RWPE1 (cell line): ENCODE data around the gene MYO1B.

Experiments used
- CTCF ChIA-PET: fragments of 350-600 bp; sonication (Branson Sonifier 250); formaldehyde crosslinking; extraction: SDS; loops from one replicate; lab custom pipeline; 2021; lab: Yijun Ruan, JAX
- POLR2A ChIA-PET: fragments of 400-600 bp; formaldehyde crosslinking; extraction: SDS; loops from one replicate; lab custom pipeline; 2020; ENCODE audit warnings: antibody characterized with exemption; ENCODE audit not compliant: low non-redundant PET; lab: Yijun Ruan, JAX
- DNase-seq: peaks from one replicate; pipeline ENCODE4 v3.0.0; 2012; ENCODE audit warnings: low spot score
- H3K27ac ChIP-seq: fragments of 450-650 bp; 2 replicates; pipeline ENCODE4 v1.5.1; 2017
- CTCF ChIP-seq: fragments of 450-650 bp; conservative IDR thresholded peaks from 2 replicates; pipeline ENCODE4 v1.5.1; 2017; ENCODE audit warnings: low read depth, mild to moderate bottlenecking

The MYO1B gene

DNA sequence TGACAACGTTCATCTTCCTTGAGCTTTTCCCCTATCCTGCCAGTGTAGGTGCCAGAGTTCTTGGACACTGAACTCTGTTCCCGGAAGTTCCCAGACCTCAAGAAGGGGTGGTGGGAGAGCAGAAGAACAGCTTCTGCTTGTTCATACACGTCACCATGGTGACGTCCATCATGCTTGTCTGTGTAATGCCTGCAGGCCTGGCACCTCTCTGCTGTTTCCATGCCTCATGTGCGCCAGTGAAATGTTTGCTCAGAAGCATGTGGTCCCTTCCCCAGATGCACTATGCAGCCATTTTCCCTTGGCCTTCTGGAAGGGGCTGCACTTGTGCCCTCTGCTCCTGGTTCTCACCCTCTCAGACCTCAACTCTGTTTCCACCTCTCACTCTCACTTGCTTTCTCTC, 221.9 kb downstream of the MYO1B start:
- no peak for TF ChIP-seq CTCF
- POLR2A ChIA-PET = no interaction called here
- CTCF ChIA-PET = no interaction called here
- DNase-seq = no peak
- no peak overlapping the region for H3K27ac ChIP-seq

DNA sequence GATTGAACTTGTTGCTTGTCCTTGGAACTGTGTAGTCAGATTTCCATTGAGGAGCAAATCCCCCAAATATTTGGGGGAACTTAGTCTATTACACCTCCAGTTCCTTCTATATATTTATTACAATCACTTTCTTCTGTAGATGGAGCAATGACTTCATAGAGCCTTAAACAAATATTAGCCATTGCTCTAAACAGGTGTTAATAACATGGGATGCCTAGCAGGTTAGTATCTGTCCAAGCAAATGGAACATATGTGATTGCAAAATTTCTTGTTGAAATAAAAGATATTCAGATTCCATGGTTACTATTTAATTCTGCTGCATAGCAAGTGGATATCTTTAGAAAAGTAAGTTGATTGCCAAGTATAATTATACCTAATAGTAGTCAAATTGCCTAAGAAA, 225.1 kb downstream of the MYO1B start:
- DNase-seq = no peak
- no peak for TF ChIP-seq CTCF
- no peak overlapping the region for H3K27ac ChIP-seq
- POLR2A ChIA-PET = no interaction called here
- CTCF ChIA-PET = interaction anchor here (0.7 kb wide), 1 partner anchor 70 kb away, joined by 4 read pairs; no protein-coding TSS in a partner anchor

- H3K27ac ChIP-seq = no peak overlapping the region
- no peak for DNase-seq
- CTCF ChIA-PET = interaction anchor here (0.5 kb wide), 1 partner anchor 9 kb away, joined by 3 read pairs; no protein-coding TSS in a partner anchor
- no peak for TF ChIP-seq CTCF
- POLR2A ChIA-PET = no interaction called here
These were observed 229.3 kb downstream of the MYO1B start for GRCh38 chr2:191474464-191474863.
